Cardiac fibroblast (primary cell): Measurements from ENCODE around the gene KLRF2.
A peak's percentile ranks its signal among the peaks of the same experiment; 100 is the strongest.
"Not testable (repeated sequence)": the region's sequence is repeated elsewhere in the genome, so short reads cannot be mapped to it uniquely, and the experiment has no call there.

Experiments used
- DNase-seq, 2 donors: peaks; one replicate each; pipeline versions ENCODE4 v3.0.0 to v3.0.0-alpha.2; 2010; ENCODE audit warnings: low read depth in 2 of 2
- H3K4me3 ChIP-seq, 2 donors: replicated peaks in 1 of 2; 1 replicate in 1 of 2; 2 replicates in 1 of 2; pipeline ENCODE4 v1.5.1; 2011; ENCODE audit warnings: low read depth in 2 of 2, low read length in 2 of 2, mild to moderate bottlenecking in 2 of 2, moderate library complexity in 1 of 2
- CTCF ChIP-seq: IDR thresholded peaks from one replicate; pipeline ENCODE4 v1.5.1; 2011; ENCODE audit warnings: low read depth, mild to moderate bottlenecking, low read length, inconsistent platforms

Gene KLRF2

DNA sequence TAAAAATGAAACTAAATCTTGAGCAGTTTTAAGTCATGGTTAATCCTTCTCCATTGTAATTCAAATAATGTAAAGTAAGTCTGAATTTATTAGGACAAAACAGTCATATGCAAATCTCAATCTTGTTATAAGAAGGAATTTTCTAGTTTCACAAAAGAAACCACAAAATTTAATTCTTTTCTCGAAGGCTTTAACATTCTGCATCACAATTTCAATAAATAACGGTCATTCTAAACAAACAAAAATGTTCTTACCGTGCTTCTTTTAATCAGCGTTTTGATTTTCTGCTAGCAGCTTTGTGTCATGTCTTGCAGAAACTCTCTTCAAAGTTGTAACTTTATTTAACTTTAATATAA, 12.4 kb upstream of the KLRF2 start:
- no peak for DNase-seq
- peak overlapping the region; percentile 29 to 50 for H3K4me3 ChIP-seq
- TF ChIP-seq CTCF, result no peak

DNA sequence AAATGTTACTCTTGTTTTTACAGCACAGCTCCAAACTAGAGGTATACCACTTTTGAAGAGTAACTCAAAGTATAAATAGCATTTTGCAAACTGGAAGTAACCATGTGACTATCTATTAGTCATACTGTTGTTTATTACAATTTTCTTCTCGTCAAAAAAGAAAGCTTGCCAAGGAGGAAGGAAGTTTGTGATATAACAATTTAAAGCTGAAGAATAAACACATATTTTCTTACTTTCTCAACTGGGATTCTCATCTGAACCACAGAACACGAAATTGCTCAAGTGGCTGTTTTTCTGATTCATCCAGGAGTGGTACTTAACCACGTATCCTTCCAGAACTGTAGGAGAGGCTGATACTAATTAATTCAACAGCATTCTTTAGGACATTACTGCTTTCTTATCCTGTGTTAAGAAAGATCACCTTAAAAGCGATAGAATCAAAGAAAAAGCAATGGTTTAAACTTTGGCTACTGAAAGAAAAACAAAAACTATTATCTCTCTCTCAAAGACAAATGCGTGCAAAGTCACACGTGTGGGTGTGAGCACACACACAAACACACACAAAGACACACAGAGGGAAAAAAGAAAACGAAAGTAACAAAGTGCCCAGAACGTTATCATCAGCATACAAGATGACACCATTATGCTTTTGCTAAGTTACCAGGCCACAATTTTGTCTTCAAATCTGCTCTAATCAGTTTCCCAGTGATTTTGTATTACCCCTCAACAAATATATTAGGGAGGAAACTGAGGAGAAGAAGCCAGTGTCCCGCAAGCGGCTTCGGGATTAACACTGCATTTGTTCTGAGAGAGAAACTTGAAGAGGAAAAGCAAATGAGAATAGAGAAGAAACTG, 11.8 kb upstream of the KLRF2 start, which contains the start of gene CLEC2B:
TSS of gene CLEC2B (minus strand) at position 48 of the 855 bp plus-strand sequence.
- no peak for TF ChIP-seq CTCF
- DNase-seq, result peak; percentile 88 to 95

DNA sequence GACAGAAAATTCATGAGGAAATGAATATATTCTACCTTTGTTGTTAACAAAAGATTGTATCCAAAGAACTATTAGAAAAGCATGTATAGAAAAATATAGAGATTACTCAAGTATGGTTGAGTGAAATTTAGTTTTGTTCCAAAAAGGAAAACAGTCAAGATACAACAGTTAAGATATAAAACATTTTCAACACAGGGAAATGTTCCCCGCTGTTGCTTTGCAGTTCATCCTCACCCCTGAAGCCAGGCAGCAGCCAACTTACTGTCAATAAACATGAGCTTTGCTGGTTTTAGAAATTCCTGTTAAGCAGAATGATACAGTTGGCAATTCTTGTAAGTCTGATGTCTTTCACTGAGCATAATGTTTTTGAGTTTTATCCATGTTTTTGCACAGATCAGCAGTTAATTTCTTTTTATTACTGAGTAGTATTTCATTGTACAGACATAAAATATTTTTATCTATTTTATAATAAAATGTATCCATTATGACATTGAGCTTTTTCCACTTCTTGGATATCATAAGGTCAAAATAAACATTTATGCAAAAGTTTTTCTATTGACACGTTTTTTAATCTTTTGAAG, 10.9 kb upstream of the KLRF2 start:
- TF ChIP-seq CTCF, result no peak
- H3K4me3 ChIP-seq, result peak overlapping the region in 1 of 2 donors; percentile 50
- peak; percentile 26 to 39 for DNase-seq

More for the DNA sequence above, 11.8 kb upstream of the KLRF2 start, which contains the start of gene CLEC2B:
- peak within 1 kb of the TSS; percentile 29 to 50 for H3K4me3 ChIP-seq

- no peak for DNase-seq
- TF ChIP-seq CTCF, result no peak
- no peak overlapping the region for H3K4me3 ChIP-seq
Measured at GRCh38 chr12:9872162-9872561, 9.1 kb upstream of the KLRF2 start.

DNA sequence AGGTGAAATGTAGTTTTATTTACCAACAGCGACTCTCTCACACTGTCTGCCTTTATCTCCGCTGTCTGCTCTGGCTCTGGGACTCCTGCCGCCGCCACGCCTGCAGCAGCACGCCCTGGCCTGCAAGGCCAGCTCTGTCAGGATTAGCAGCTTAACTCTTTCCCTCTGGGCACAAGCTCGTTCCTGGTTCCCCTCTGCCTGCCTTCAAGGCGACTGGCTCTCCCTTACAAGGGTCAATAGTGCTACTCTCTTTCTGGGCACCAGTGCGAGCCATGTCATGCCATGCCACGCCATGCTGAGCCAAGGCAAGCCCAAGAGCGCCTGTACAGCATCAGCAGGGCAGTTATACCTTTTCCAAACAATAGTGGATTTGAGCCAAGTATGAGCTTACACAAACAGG, 8.5 kb upstream of the KLRF2 start:
- no peak overlapping the region for H3K4me3 ChIP-seq
- DNase-seq, result no peak
- no peak for TF ChIP-seq CTCF

- DNase-seq, H3K4me3 ChIP-seq: not testable (repeated sequence)
Measured at GRCh38 chr12:9876120-9876519, 5.2 kb upstream of the KLRF2 start.

DNA sequence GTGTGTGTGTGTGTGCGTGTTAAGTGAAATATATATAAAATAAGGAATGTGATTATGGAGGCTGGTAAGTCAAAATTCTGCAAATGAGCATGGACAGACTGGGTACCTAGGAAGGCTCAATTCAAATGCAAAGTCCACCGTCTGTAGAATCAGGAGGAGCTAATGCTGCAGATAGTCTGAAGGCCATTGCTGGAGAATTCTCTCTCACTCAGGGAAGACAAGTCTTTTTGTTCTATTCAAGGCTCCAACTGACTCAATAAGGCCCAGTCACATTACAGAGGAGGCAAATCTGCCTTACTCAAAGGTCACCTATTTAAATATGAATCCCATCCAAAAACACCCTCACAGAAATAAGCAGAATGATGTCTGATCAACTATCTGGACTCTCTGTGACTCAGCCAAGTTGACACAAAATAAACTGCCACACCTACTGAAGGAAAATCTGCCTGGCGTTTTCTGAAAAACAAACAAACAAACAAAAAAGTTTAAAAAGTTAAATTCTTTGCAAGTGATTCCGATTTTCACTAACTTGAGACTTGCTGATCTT, 684 bp upstream of the KLRF2 start:
- no peak overlapping the region for H3K4me3 ChIP-seq
- DNase-seq, result no peak
- no peak for TF ChIP-seq CTCF
